Islet precursor cell (in vitro differentiated cells): ENCODE measurements around the gene C1QA.
A peak's percentile ranks its signal among the peaks of the same experiment; 100 is the strongest.

Experiments
- DNase-seq: peaks from one replicate; pipeline ENCODE4 v3.0.0-alpha.2; 2018

Gene C1QA

DNA sequence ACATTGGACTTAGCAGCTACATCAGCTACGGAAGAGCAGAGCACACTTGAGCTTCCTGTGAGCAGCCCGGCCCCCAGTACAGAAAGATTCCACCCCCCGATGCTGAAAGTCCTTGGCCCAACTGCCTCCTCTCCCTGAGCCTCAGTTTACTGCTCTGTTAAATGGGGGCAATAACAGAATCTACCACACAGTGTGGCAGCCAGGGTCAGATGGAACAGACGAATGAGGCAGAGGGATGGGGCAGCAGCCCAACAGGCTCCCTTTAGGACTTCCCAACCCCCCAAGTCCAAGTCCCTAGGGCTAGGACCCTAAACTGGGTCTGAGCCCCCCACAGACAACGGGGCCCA lies 22.9 kb upstream of the C1QA start:
- DNase-seq, result no peak

DNA sequence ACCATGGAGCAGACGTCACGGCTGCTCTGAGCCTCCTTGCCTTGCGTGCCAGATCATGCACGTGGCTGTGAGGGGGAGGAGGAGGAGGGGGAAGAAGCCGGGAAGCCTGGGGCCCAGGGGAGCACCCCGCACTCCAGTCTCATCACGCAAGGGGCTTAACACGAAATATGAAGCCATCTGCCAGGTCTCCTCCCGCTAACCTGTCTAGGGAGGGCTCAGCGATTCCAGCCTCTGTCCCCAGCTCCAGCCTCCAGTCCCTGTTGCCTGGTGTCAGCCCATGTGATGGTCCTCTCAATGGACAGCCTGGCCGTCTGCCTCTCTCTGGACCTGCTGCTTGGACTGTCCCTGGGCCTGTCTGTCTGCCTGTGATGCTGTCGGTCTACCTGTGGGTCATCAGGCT lies 22.5 kb upstream of the C1QA start:
- no peak for DNase-seq

DNA sequence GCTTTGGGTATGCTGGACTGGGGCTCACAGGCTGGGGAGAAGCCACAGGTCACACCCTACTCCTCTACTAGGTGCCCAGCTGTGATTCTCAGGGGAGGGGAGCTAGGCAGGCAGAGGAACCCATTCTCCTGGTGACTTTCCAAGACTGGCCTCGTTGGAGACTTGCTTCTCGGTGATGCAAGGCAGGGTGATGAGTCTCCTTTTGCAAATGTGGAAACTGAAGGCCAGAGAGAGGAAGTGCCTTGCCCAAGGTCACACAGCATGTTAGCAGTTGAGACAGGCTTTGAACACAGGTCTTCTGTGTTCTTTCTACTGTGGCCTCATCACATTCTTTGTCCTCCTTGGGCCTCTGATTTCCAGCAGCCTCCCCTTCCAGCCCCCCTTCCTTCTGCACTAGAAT lies 20.5 kb upstream of the C1QA start:
- no peak for DNase-seq

DNA sequence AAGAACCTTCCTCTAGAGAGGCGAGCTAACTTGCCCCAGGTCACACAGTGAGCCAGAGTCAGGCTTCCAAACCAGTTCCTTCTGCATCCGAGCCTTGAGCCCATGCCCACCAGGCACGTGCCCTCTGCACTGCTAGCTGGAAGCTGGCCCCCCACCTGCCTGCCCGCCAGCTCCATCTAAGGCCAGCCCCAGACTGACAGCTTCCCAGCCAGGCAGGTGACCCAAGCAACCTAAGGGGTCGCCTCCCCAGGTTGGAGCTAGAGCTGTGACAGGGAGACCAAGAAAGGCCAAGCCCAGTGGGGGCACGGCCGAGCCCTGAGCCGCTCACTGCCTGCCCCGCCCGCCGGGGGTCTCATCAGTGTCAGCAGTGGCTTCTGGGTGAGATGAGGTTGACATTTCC lies 19.9 kb upstream of the C1QA start:
- no peak for DNase-seq

DNA sequence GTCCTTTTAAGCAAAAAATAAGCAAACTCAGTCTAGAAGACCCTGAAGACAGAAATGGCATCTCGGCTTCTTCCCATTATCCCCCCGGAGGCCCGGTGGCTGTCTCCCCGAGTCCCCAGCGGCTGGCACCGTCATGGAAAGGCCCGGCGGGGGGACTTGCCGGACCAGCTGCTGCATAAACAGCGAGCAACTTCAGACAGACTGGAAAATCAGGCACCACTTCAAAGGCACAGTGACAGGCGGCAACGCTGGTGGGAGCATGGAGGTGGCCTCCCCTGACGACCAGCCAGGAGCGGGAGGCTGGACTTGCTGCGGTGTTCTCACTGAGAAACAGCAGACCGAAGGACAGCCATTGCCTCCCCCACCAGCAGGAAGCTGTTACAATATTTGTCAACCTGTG lies 18.4 kb upstream of the C1QA start:
- DNase-seq, result no peak

DNA sequence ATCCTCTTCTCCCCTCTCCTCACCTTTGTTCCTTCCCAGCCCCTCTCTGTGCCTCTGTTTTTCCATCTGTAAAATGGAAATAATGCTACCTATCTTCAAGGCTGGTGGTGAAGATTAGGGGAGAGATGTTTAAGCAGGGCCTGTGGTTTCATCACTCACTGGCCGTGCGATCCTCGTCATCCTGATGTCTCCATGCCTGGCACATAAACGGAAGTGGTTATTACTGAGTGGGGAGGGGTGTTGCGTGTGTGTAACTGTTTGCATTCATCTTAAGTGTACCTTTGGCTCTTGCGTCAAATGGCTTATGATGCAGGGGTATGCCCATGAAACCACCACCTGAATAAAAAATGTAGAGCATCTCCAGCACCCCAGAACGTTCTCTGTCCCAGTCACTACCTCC lies 17.2 kb upstream of the C1QA start:
- DNase-seq, result no peak

DNA sequence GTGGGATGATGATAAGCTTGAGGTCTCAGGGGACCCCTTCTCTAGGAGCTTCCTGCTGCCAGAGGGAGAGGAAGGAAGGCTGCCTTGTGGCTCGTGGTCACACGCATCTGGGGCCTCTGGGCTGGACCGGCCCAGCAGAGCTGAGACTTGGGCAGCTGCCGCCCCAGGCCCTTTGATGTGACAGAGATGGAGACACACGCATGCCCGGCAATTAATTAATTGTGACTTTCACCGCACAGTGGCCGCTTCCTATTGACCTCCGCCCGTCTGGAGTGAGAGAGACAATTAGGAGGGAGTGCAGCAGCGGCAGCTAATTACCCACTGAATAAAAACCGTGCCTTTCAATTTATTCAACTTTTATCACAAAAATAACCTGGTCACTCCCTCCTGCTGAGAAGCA lies 16.6 kb upstream of the C1QA start:
- no peak for DNase-seq

DNA sequence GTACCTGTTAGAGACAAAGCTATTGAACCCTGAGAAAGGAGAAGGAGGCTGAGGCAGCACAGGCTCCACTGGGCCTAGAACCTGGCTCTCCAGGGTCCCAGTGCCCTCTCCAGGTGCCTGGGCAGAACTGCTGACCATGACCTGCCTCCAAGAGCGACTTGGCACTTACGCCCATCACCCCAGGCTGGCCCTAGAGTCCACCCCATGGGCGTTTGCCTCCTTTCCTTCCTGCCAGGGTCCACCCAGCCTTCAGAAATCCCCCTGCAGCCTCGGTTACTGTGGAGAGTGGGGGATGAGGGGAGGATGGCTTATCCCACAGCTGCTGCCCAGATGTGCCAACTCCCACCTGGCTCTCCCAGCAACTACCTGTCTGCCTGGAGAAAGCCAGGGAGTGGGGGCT lies 14.7 kb upstream of the C1QA start:
- no peak for DNase-seq

DNA sequence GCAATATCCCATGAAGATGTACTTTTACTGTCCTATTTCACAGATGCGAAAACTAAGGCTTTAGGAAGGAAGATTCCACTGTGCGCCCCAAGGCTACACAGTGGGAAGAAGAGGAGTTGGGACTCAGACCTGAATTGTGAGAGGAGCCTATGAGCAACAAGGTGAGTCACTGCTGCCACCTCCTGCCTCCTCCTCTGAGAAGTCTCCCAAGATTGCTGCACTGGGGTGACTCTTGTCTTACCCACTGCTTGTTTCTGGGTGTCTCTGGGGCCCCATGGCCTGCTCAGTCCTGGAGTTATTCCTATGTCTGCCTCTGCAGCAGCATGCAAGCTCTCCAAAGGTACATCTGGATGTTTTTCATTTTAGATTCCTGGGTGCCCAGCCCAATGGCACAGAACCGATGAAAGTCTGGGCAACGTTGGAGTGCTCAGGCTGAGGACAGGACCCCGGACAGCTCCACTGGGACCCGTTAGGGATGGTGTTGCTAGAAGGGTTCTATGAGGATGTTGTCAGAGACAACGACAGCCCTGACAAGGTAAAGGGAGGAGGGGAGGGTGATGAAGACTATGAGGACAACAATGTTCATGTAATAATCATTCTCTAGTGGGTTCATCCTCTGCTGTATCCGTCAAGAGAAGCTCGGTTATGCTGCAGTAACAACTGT lies 11.0 kb upstream of the C1QA start:
- peak; percentile 77 for DNase-seq

DNA sequence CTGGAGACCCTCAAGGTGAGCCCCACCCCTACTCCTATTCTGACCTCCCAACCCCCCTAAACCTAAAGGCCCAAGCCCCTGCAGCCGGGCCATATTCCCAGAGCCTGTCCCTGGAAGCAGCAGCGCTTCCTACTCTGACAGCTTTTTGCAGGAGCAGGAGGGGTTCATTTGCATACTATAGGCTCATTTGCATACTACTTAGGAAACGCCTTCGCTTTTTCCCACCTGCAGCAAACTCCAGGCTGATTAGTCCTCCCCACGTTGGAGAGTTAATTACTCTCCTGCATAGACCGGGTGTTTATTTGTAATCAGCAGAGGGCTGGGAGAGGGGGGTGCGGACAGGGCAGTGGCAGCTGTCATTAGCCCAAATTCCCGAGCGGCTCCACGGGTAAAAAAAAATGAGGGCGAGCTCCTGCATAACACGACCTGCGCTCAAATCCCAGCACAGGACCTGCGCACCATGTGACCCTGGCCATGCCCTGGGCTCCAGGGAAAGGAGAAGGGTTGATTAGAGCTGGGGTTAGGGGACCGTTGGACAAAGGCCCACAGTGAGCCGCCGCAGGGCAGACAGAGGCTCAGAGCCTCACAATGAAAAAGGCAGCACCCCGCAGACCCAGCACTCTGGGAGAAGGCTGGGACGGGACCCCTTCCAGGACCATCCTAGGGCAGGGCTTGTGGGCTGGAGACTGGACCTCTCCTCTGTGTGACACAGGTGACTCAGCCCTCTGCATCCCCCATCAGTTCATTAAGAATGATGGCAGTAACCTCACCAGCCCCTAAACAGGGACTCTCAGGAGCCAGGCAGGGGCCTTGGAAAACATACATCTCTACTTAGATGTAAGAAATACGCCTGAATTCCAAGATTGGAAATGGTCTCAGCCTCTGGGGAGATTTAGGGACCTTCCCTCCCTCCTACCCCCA lies 9.9 kb upstream of the C1QA start:
- no peak for DNase-seq

DNA sequence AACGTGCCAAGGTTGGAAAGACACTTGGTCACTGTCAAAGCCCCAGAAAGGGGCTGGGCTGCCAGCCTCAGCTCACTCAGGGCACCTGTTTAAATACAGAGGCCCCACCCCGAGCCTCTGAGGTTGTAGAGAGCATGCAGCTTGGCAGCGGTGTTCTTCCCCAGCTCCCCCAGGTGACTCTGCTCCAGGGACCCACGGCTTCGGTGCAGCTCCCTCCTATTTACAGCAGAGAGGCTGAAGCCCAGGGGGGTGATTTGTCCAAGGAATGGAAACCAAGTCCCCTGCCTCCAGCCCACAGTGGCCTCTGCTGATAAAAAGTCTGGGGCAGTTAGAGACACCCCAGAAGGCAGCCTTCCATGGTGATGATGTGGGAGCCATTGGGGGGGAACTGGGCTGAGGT lies 9.1 kb upstream of the C1QA start:
- no peak for DNase-seq

DNA sequence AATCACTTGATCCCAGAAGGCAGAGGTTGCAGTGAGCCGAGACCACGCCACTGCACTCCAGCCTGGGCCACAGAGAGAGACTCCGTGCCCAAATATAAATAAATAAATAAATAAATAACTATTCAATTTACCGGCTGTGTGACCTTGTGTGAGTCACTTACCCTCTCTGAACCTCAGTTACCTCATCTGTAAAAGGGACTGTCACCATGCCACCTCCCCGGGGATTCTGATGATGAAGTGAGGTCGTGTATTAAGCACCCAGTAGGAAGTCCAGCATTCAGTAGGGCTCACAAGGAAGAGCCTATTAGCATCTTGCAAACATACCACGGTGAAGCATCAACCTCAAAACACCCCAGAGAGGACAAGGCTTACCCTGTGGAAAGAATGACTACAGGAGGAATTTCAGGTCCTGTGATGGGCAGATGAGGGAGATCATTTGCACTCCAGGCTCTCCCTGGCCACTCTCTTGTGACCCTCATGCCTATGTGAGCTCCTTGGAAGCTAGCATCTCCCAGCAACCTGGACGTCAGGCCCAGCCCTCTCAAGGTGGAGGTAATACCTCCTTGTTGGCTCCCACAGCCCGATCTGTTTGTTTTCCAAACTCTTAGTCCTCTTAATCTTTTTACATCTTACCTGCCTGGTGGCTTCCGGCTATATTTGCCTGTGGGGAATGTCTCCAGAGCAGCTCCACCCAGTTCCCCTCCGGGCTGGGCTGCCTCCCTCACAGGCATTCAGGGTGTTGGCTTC lies 7.6 kb upstream of the C1QA start:
- no peak for DNase-seq

DNA sequence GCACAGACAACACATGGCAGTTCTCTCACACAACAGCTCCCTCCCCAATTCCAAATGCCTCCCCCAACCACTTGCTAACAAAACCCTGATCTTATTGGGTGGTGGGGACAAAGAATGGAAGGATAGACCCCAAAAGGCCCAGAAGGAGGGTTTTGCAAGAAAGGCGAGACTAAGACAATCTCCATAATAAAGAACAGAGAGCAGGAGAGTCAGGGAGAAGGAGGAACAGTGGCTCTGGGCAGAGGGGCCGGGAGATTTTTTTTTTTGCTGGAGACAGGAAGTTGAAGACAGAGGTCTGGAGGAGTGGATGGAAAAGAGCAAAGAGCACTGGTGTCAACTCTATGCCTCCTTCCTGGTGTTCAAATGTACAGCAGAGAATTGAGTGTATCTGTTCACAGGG lies 6.5 kb upstream of the C1QA start:
- no peak for DNase-seq

DNA sequence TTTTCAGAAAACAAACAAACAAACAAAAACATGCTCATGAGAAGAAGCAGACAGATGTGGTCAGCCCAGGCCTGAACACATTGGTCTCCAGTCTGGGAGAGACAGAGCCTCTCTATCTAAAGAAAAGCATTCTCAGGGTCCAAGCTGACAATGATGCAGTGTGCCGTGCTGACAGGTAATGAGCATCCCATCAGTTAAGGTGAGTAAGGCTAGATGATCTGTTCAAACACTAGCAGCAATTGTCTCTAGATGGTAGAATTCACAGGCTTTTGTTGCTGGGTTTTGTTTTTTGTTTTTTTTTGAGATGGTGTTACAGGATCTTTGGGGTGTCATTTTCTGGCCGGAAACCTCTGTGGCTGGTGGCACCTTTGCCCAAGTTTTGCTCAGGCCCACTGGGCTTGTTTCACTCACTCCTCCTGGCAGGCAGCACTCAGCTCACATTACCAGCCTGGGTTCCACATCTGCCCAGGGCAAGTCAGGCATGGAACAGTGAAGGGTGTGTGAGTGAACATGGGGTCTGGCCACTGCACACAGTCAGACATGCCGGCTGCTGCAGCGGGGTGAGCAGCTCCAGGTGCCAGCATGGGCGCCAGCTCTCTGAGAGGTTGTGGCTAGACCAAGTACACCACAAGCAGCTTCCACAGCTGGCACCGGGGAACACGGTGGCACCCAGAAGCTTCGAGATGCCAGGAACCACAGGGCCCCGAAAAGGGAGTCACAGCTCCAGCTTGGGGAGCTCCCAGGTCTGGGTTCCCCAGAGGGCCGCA lies 2.5 kb upstream of the C1QA start:
- no peak for DNase-seq

DNA sequence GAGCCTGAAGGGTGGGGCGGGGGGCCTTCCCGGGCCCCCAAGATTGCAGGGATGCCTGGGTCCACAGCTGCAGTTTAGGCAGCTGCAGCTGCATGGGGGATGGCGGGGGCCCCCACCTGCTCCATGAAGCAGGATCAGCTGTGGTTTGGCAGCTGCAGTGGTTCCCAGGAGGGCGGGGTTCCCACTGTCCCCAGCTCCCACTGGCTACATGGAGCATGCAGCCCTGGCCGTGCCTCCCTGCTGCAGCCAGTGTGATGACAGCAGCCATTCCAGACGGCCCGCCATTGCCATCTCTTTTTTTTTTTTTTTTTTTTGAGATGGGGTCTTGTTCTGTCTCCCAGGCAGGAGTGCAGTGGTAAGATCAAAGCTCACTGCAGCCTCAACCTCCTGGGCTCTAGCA lies 992 bp upstream of the C1QA start:
- no peak for DNase-seq

DNA sequence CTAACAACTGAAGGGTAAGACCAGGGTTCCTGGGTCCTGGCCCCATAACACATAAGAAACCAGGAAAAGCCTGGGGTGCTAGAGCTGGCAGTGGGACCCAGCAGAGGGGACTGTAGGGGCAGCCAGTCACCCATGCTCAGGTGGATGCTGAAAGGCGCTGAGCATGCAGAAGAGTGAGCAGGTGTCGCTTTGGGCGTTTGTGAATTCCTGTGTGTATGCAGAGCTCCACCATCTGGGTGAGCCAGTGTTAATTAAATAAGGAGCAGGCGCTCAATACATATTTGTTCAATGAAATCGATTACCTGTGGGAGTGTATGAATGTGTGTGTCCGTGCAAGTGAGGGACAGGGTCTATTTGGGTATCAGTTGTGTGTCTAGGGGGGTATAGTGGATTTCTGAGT lies 499 bp downstream of the C1QA start:
- DNase-seq, result no peak

DNA sequence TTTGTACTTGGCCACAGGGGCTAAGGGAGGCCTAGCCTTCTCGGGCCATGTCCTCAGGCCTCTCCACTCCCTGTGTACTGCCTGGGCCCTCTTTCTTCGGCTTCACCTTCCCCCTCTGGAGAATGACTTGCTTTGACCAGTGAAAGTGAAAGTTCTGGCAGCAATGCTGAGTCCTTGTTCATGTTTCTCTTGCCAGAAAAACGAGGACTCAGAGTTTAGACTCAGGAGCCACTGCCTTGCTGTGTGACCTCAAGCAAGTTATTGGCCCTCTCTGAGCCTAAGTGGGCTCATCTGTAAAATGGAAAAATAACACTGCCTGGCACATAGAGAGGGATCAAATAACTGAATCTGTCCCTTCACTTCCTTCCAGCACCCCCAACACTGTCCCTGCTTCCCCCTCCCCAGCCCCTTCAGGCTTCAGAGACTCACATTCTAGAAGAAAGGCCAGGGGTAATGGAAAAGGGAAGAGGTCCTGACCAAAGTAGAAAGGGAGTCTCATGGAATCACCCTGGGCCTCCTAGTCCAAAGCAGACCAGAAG lies 1.5 kb downstream of the C1QA start:
- DNase-seq, result no peak

DNA sequence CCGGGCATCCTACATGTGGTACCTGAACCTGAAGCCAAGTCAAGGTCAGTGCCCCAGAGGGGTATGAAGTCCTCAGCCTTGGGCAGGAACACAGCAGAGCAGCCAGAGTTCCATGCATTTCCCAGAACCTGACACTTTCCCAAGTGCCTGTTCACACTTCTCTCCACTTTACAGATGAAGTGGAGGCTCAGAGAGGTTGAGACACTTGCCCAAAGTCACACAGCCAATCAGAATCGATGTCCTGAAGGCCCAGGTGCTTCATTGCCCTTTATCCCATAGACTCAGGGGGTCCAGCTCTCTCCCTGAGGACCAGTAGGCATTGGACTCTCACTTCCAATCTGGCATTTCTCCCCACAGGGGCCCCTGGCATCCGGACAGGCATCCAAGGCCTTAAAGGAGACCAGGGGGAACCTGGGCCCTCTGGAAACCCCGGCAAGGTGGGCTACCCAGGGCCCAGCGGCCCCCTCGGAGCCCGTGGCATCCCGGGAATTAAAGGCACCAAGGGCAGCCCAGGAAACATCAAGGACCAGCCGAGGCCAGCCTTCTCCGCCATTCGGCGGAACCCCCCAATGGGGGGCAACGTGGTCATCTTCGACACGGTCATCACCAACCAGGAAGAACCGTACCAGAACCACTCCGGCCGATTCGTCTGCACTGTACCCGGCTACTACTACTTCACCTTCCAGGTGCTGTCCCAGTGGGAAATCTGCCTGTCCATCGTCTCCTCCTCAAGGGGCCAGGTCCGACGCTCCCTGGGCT lies 2.2 kb downstream of the C1QA start:
- DNase-seq, result no peak

DNA sequence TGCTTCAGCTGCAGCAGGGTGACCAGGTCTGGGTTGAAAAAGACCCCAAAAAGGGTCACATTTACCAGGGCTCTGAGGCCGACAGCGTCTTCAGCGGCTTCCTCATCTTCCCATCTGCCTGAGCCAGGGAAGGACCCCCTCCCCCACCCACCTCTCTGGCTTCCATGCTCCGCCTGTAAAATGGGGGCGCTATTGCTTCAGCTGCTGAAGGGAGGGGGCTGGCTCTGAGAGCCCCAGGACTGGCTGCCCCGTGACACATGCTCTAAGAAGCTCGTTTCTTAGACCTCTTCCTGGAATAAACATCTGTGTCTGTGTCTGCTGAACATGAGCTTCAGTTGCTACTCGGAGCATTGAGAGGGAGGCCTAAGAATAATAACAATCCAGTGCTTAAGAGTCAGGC lies 2.9 kb downstream of the C1QA start:
- DNase-seq, result peak; percentile 70

DNA sequence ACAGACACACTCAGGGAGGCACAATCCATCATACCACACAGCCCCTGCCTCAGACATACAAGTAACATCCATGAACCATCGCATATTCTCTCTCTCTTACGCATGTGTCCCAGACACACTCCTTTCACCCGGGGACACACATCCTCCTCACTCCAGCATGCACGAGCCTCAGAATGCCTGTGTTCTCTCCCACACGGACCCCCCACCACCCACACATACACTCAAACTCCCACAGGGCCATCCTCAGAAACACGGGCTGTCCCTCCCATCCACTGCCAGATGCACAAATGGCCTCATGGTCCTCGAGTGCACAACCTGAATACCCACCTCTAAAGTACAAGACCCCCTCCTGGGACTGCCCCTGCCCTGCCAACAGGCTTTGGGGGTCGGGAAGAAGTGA lies 4.8 kb downstream of the C1QA start:
- DNase-seq, result no peak

DNA sequence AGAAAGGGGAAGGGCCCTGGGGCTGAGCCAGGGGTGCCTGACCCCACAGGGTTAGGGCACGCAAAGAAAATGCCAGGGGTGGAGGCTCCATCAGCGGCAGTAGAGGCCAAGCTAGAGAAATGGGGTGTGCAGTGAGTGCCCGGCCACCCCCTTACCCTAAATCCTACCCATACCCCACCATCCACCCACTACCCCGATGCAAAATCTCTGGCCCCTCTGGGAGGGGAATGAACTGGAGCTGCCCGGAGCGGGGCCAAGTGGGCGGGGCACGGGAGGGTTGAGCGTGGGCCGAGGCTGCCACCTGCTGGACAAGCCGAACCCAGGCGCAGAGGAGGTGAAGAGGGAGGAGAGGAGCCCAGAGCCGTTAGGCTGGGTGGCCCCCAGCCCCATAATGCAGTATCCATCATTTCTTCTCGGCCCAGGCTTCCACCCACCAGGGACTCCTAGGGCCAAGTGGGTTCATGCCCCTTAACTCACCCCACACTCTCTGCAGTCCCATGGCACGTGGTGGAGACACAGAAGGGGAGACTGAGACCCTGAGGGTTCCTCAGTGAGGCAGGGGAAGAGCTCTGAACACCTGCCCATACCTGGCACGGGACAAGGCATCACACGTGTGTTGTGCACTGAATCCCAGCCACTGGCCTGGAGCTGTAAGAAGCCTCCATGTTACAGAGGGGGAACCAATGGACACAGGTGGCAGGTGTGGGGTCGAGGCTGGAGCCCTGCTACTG lies 5.6 kb downstream of the C1QA start:
- DNase-seq, result peak; percentile 88
